Thyroid gland (tissue), 4 donors: ENCODE results near the gene POLR3F.

Experiments used
- CTCF ChIP-seq, 6 experiments: fragments of 200-600 bp in 3 of 6; fragments of 450-650 bp in 3 of 6; sonication (generic) in 3 of 6; IDR thresholded peaks; one replicate each; pipeline ENCODE4 v1.5.1; 2016 to 2019; ENCODE audit warnings: antibody characterized with exemption in 6 of 6, mild to moderate bottlenecking in 2 of 6, inconsistent platforms in 1 of 6, moderate library complexity in 1 of 6
- POLR2A ChIP-seq, 2 donors: fragments of 450-650 bp; IDR thresholded peaks; one replicate each; pipeline ENCODE4 v1.6.1; 2017; ENCODE audit warnings: antibody characterized with exemption in 2 of 2, mild to moderate bottlenecking in 2 of 2, moderate library complexity in 1 of 2

DNA sequence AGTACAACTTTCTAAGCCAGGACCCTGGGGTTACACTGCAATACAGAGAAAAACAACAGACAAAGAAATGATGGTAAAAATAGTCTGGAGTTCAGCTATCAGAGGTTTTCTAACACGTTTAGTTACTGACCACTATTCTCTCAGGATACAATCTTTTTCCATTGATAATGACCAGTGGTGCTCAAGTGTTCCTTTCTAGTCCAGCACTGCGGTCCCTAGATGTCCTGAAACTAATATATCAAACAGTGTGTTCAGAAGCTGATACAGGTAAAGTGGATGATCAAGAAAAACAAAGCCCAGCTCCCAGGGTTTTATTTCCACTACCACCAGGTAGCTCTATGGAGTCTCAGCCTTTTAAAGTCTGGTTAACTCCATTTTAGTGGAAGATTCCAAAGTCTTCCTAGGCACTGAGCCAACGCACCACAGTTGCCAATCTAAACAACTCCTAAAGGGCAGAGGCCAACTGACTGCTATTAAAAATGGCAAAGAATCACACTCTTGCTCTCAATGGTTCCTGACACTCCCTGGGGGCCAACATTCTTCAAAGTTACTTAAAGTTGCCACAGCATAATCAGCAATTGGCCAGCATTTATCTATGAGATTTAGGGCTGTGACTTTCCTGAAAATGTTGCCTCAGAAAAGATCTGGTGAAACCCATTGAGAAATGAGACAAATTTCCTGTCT, 38.6 kb upstream of the POLR3F start:
- TF ChIP-seq CTCF (IDR thresholded peaks at IDR 0.05): no peak
- TF ChIP-seq POLR2A (IDR thresholded peaks at IDR 0.05): peak in 1 of 2 donors; percentile 40
